Measurements from ENCODE around the gene RAB3GAP1. TPM values are rescaled to one million over a fixed set of nuclear protein-coding genes. Genes with fewer than 3 reads are reported as not detected.

RAB3GAP1 gene
- total RNA-seq, 1 donor, result 100 TPM

Small RNA genes within 50 kb of the gene (small RNA-seq; reads per million reads assigned to genes)
- gene SNORA40B, result not detected

Other genes with a start within 250 kb of the RAB3GAP1 start
- not detected in 2 replicates for gene ACMSD, start 213.7 kb upstream of the RAB3GAP1 start, total RNA-seq
- gene CCNT2, start 133.5 kb upstream of the RAB3GAP1 start, total RNA-seq, result 20.6 and 28.9 TPM in 2 replicates
- not detected in 2 replicates for gene MAP3K19, start 4.8 kb upstream of the RAB3GAP1 start, total RNA-seq